Measurements from ENCODE around the gene MARCHF9. TPM values are rescaled to one million over a fixed set of nuclear protein-coding genes. Genes with fewer than 3 reads are reported as not detected.

Gene MARCHF9
- polyA plus RNA-seq, 1 donor from 2014 or later = 11.9 TPM

GRCh38 chr12:57763881-57764661 is 9.2 kb downstream of the MARCHF9 start:
- Mint-ChIP-seq H3K27ac (peak overlapping the region in 2 of 3 donors; percentile 87 to 88), H3K4me1 (peaks cover 19 to 28% (median 23%) of the 10 kb centered on the region in 3 donors), H3K4me3 (peak overlapping the region; percentile 13 to 90 (median 78)), H3K36me3 (peaks cover 8% of the 10 kb centered on the region), H3K9me3 (no peaks in the 10 kb centered on the region), H3K27me3 (peaks cover 28% of the 10 kb centered on the region)

GRCh38 chr12:57764662-57765002 is 9.7 kb downstream of the MARCHF9 start:
- Mint-ChIP-seq H3K4me1 (peaks cover 14 to 23% (median 17%) of the 10 kb centered on the region in 3 donors), H3K36me3 (peaks cover 4% of the 10 kb centered on the region), H3K27ac (no peak overlapping the region), H3K9me3 (no peaks in the 10 kb centered on the region), H3K4me3 (peak overlapping the region; percentile 74 to 90 (median 82)), H3K27me3 (peaks cover 28% of the 10 kb centered on the region)

GRCh38 chr12:57765003-57765697 is 10.2 kb downstream of the MARCHF9 start:
- peaks cover 13 to 18% (median 16%) of the 10 kb centered on the region in 3 donors for H3K4me1 Mint-ChIP-seq
- H3K9me3 Mint-ChIP-seq = no peaks in the 10 kb centered on the region
- H3K27me3 Mint-ChIP-seq = peaks cover 28% of the 10 kb centered on the region
- H3K36me3 Mint-ChIP-seq = peaks cover 3% of the 10 kb centered on the region
- H3K4me3 Mint-ChIP-seq = peak overlapping the region; percentile 74 to 90 (median 82)
- H3K27ac Mint-ChIP-seq = no peak overlapping the region

- H3K27me3 Mint-ChIP-seq = peaks cover 28% of the 10 kb centered on the region
- H3K9me3 Mint-ChIP-seq = no peaks in the 10 kb centered on the region
- H3K27ac Mint-ChIP-seq = no peak overlapping the region
- H3K36me3 Mint-ChIP-seq = peaks cover 3% of the 10 kb centered on the region
- H3K4me3 Mint-ChIP-seq = peak overlapping the region; percentile 74 to 92 (median 82)
- H3K4me1 Mint-ChIP-seq = peaks cover 13 to 17% (median 16%) of the 10 kb centered on the region in 3 donors
Measured at GRCh38 chr12:57765698-57766463, 11.0 kb downstream of the MARCHF9 start.

- peaks cover 28% of the 10 kb centered on the region for H3K27me3 Mint-ChIP-seq
- H3K4me1 Mint-ChIP-seq = peaks cover 19 to 21% (median 20%) of the 10 kb centered on the region in 3 donors
- H3K27ac Mint-ChIP-seq = no peak within 1 kb of the TSS
- peak within 1 kb of the TSS; percentile 74 to 92 (median 82) for H3K4me3 Mint-ChIP-seq
- peaks cover 3% of the 10 kb centered on the region for H3K36me3 Mint-ChIP-seq
- H3K9me3 Mint-ChIP-seq = no peaks in the 10 kb centered on the region
Measured at GRCh38 chr12:57766464-57767304, 11.8 kb downstream of the MARCHF9 start, which contains the start of gene CYP27B1. Gene CYP27B1, minus strand, starts transcription at chr12:57767078. Its CDS starts 37 bp downstream, at chr12:57767041.

- no peak overlapping the region for H3K27ac Mint-ChIP-seq
- peaks cover 3% of the 10 kb centered on the region for H3K36me3 Mint-ChIP-seq
- peaks cover 23 to 24% (median 23%) of the 10 kb centered on the region in 3 donors for H3K4me1 Mint-ChIP-seq
- H3K4me3 Mint-ChIP-seq = peak overlapping the region in 2 of 4 donors; percentile 49 to 74
- H3K9me3 Mint-ChIP-seq = no peaks in the 10 kb centered on the region
- peaks cover 31% of the 10 kb centered on the region for H3K27me3 Mint-ChIP-seq
Measured at GRCh38 chr12:57767305-57767698, 12.4 kb downstream of the MARCHF9 start.

- Mint-ChIP-seq H3K27ac (no peak overlapping the region), H3K4me1 (peaks cover 23 to 25% (median 23%) of the 10 kb centered on the region in 3 donors), H3K27me3 (peaks cover 31% of the 10 kb centered on the region), H3K36me3 (peaks cover 3% of the 10 kb centered on the region), H3K9me3 (no peaks in the 10 kb centered on the region), H3K4me3 (peak overlapping the region in 1 of 4 donors; percentile 63)
Measured at GRCh38 chr12:57767876-57768275, 13.0 kb downstream of the MARCHF9 start.

GRCh38 chr12:57769594-57769993 is 14.7 kb downstream of the MARCHF9 start:
- peaks cover 23% of the 10 kb centered on the region for H3K27me3 Mint-ChIP-seq
- H3K9me3 Mint-ChIP-seq = no peaks in the 10 kb centered on the region
- peaks cover 5% of the 10 kb centered on the region for H3K36me3 Mint-ChIP-seq
- peak overlapping the region in 2 of 4 donors; percentile 37 to 86 for H3K4me3 Mint-ChIP-seq
- no peak overlapping the region for H3K27ac Mint-ChIP-seq
- peaks cover 15 to 22% (median 21%) of the 10 kb centered on the region in 3 donors for H3K4me1 Mint-ChIP-seq

GRCh38 chr12:57770734-57771133 is 15.8 kb downstream of the MARCHF9 start:
- Mint-ChIP-seq H3K27me3 (peaks cover 12% of the 10 kb centered on the region), H3K36me3 (peaks cover 5% of the 10 kb centered on the region), H3K4me1 (peaks cover 15 to 18% (median 17%) of the 10 kb centered on the region in 3 donors), H3K4me3 (peak overlapping the region; percentile 37 to 86 (median 70)), H3K9me3 (no peaks in the 10 kb centered on the region), H3K27ac (peak overlapping the region in 1 of 3 donors; percentile 97)

GRCh38 chr12:57771236-57771872 is 16.5 kb downstream of the MARCHF9 start:
- H3K4me1 Mint-ChIP-seq = peaks cover 12 to 19% (median 14%) of the 10 kb centered on the region in 3 donors
- peak overlapping the region; percentile 94 to 97 (median 96) for H3K27ac Mint-ChIP-seq
- no peaks in the 10 kb centered on the region for H3K9me3 Mint-ChIP-seq
- peaks cover 7% of the 10 kb centered on the region for H3K36me3 Mint-ChIP-seq
- peaks cover 8% of the 10 kb centered on the region for H3K27me3 Mint-ChIP-seq
- peak overlapping the region; percentile 97 to 100 (median 99) for H3K4me3 Mint-ChIP-seq

GRCh38 chr12:57771873-57772428 is 17.0 kb downstream of the MARCHF9 start, which contains the start of gene METTL1:
Gene METTL1, minus strand, starts transcription at chr12:57772105. Its CDS starts 22 bp downstream, at chr12:57772083.
- Mint-ChIP-seq H3K27ac (peak within 1 kb of the TSS; percentile 94 to 97 (median 96)), H3K4me1 (peaks cover 7 to 15% (median 10%) of the 10 kb centered on the region in 3 donors), H3K4me3 (peak within 1 kb of the TSS; percentile 97 to 100 (median 99)), H3K9me3 (no peaks in the 10 kb centered on the region), H3K27me3 (peaks cover 3% of the 10 kb centered on the region), H3K36me3 (peaks cover 7% of the 10 kb centered on the region)

- Mint-ChIP-seq H3K4me3 (peak within 1 kb of the TSS; percentile 97 to 100 (median 99)), H3K36me3 (peaks cover 7% of the 10 kb centered on the region), H3K4me1 (peaks cover 7 to 15% (median 10%) of the 10 kb centered on the region in 3 donors)
Measured at GRCh38 chr12:57772429-57773322, 17.8 kb downstream of the MARCHF9 start, which contains the start of gene EEF1AKMT3. Gene EEF1AKMT3, plus strand, starts transcription at chr12:57772614. Its CDS starts 111 bp downstream, at chr12:57772725.

More at GRCh38 chr12:57772429-57773322, 17.8 kb downstream of the MARCHF9 start, which contains the start of gene EEF1AKMT3:
- Mint-ChIP-seq H3K27ac (peak within 1 kb of the TSS; percentile 94 to 97 (median 96)), H3K9me3 (no peaks in the 10 kb centered on the region), H3K27me3 (peaks cover 3% of the 10 kb centered on the region)
